WTC11 (cell line): ENCODE data around the gene MAGI2. TPM values are rescaled to one million over a fixed set of nuclear protein-coding genes. Genes with fewer than 3 reads are reported as not detected.

Experiments
- ATAC-seq: fragments of 200-7000 bp; cut with Tn5 transposase; 2 replicates; pipeline ENCODE4 v1.10.0; 2021; ENCODE audit warnings: mild to moderate bottlenecking, moderate library complexity
- CTCF ChIA-PET: fragments of 300-600 bp; sonication (Branson Sonifier 250); formaldehyde crosslinking; loops from one replicate; lab custom pipeline; 2021; ENCODE audit warnings: antibody characterized with exemption; lab: Charles Lee
- POLR2A ChIA-PET: fragments of 350-600 bp; sonication (Branson Sonifier 250); formaldehyde crosslinking; loops from one replicate; lab custom pipeline; 2021; ENCODE audit warnings: antibody characterized with exemption; lab: Charles Lee
- DNase-seq: peaks from one replicate; pipeline ENCODE4 v3.0.0; 2021; ENCODE audit warnings: low spot score
- H3K27ac Mint-ChIP-seq: 2 replicates; pipeline ENCODE4 v1.8.0; 2021; ENCODE audit warnings: mixed read lengths
- H3K27me3 Mint-ChIP-seq: 2 replicates; pipeline ENCODE4 v1.8.0; 2021; ENCODE audit warnings: low read depth, mild to moderate bottlenecking, moderate library complexity, mixed read lengths
- H3K36me3 Mint-ChIP-seq: 2 replicates; pipeline ENCODE4 v1.8.0; 2021; ENCODE audit warnings: mixed read lengths
- H3K4me1 Mint-ChIP-seq: 2 replicates; pipeline ENCODE4 v1.8.0; 2022; ENCODE audit warnings: mixed read lengths
- H3K4me3 Mint-ChIP-seq: 2 replicates; pipeline ENCODE4 v1.8.0; 2021; ENCODE audit warnings: mild to moderate bottlenecking, moderate library complexity, mixed read lengths
- H3K9me3 Mint-ChIP-seq: 2 replicates; pipeline ENCODE4 v1.8.0; 2021; ENCODE audit warnings: mixed read lengths
- EMX1 ChIP-seq: fragments of 250-450 bp; sonication (Bioruptor Pico); IDR thresholded peaks from 2 replicates; pipeline ENCODE4 v1.8.0; 2021; ENCODE audit warnings: mild to moderate bottlenecking
- ERG ChIP-seq: fragments of 250-450 bp; sonication (Bioruptor Pico); IDR thresholded peaks from 2 replicates; pipeline ENCODE4 v1.8.0; 2021; ENCODE audit warnings: mild to moderate bottlenecking
- FOXJ3 ChIP-seq: sonication (generic); formaldehyde crosslinking; IDR thresholded peaks from 2 replicates; pipeline ENCODE4 v1.9.0; 2021; ENCODE audit warnings: missing genetic modification reagents, mild to moderate bottlenecking, borderline replicate concordance
- GRHL2 ChIP-seq: fragments of 250-450 bp; sonication (Bioruptor Pico); IDR thresholded peaks from 2 replicates; pipeline ENCODE4 v1.8.0; 2022; ENCODE audit warnings: mild to moderate bottlenecking, moderate library complexity; ENCODE audit not compliant: insufficient replicate concordance, severe bottlenecking
- HMGA2 ChIP-seq: fragments of 250-450 bp; sonication (Bioruptor Pico); IDR thresholded peaks from 2 replicates; pipeline ENCODE4 v1.4.0; 2021; ENCODE audit warnings: mild to moderate bottlenecking, moderate library complexity
- JUN ChIP-seq: sonication (generic); formaldehyde crosslinking; IDR thresholded peaks from 2 replicates; pipeline ENCODE4 v1.8.0; 2023; ENCODE audit warnings: mild to moderate bottlenecking, missing genetic modification reagents
- MAX ChIP-seq: sonication (generic); formaldehyde crosslinking; IDR thresholded peaks from 2 replicates; pipeline ENCODE4 v1.8.0; 2022; ENCODE audit warnings: mild to moderate bottlenecking, missing genetic modification reagents
- NFE2L1 ChIP-seq: sonication (generic); formaldehyde crosslinking; IDR thresholded peaks from 2 replicates; pipeline ENCODE4 v1.8.1; 2023; ENCODE audit warnings: missing genetic modification reagents
- RELA ChIP-seq: sonication (generic); formaldehyde crosslinking; IDR thresholded peaks from 2 replicates; pipeline ENCODE4 v1.8.1; 2022; ENCODE audit warnings: missing genetic modification reagents, mild to moderate bottlenecking, borderline replicate concordance
- RORB ChIP-seq: fragments of 250-450 bp; sonication (Bioruptor Pico); IDR thresholded peaks from 2 replicates; pipeline ENCODE4 v1.9.0; 2021; ENCODE audit warnings: mild to moderate bottlenecking
- SP1 ChIP-seq: sonication (generic); formaldehyde crosslinking; conservative IDR thresholded peaks from 2 replicates; pipeline ENCODE4 v1.8.1; 2022; ENCODE audit warnings: missing genetic modification reagents
- ZNF317 ChIP-seq: sonication (generic); formaldehyde crosslinking; IDR thresholded peaks from 2 replicates; pipeline ENCODE4 v1.8.1; 2023; ENCODE audit warnings: low read depth, mild to moderate bottlenecking, moderate library complexity, missing genetic modification reagents, borderline replicate concordance
- ZNF425 ChIP-seq: fragments of 250-450 bp; sonication (Bioruptor Pico); conservative IDR thresholded peaks from 2 replicates; pipeline ENCODE4 v1.9.0; 2021; ENCODE audit warnings: mild to moderate bottlenecking
- ZNF532 ChIP-seq: fragments of 250-450 bp; sonication (Bioruptor Pico); IDR thresholded peaks from 2 replicates; pipeline ENCODE4 v1.9.0; 2021; ENCODE audit warnings: mild to moderate bottlenecking, borderline replicate concordance
- total RNA-seq: library from RNA; stranded (reverse); gene quantifications from 3 replicates; pipeline ENCODE4 v1.2.3, GENCODE V29; 2021
- TF ChIP-seq, protein P1 (sequence below): fragments of 250-450 bp; sonication (Bioruptor Pico); IDR thresholded peaks from 2 replicates; pipeline ENCODE4 v2.1.2; 2022; ENCODE audit warnings: mild to moderate bottlenecking, moderate library complexity
- TF ChIP-seq, protein P2 (sequence below): sonication (generic); formaldehyde crosslinking; IDR thresholded peaks from 2 replicates; pipeline ENCODE4 v1.8.1; 2022; ENCODE audit warnings: mild to moderate bottlenecking, missing genetic modification reagents, moderate library complexity, borderline replicate concordance

MAGI2 gene
- total RNA-seq, 1 experiment from 2014 or later = 26.6 TPM

DNA sequence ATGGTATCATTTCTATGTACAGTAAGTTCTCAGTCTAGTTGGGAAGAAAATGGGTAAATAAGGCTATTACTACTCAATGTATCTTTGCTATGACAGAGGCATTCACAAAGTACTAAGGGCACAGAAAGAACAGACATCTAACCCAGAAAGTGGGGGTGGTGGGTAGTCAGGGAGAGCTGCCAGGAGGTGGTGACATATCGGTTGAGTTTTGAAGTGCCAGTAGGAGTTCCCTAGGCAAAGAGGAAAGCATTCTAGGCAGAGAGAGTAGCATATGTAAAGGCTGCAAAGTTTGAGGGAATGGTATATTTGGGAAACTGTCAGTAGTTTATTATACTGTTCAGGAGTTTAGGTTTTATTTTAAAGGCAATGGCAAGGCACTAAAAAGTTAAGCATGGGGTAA, 1372.1 kb downstream of the MAGI2 start (continued):
- TF ChIP-seq ZNF532 (CRISPR knock-in tag) = no peak
- TF ChIP-seq, protein P1, sequence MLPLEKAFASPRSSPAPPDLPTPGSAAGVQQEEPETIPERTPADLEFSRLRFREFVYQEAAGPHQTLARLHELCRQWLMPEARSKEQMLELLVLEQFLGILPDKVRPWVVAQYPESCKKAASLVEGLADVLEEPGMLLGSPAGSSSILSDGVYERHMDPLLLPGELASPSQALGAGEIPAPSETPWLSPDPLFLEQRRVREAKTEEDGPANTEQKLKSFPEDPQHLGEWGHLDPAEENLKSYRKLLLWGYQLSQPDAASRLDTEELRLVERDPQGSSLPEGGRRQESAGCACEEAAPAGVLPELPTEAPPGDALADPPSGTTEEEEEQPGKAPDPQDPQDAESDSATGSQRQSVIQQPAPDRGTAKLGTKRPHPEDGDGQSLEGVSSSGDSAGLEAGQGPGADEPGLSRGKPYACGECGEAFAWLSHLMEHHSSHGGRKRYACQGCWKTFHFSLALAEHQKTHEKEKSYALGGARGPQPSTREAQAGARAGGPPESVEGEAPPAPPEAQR (CRISPR knock-in tag) = no peak
- TF ChIP-seq FOXJ3 (CRISPR knock-in tag) = no peak
- no peak for TF ChIP-seq RELA (CRISPR knock-in tag)
- TF ChIP-seq EMX1 (CRISPR knock-in tag) = no peak
- no peak for TF ChIP-seq MAX (CRISPR knock-in tag)
- no peak for TF ChIP-seq GRHL2

GRCh38 chr7:78080811-78081210, 1372.7 kb downstream of the MAGI2 start:
- Mint-ChIP-seq H3K4me1 (peaks cover 13% of the 10 kb centered on the region), H3K27ac (no peak overlapping the region), H3K27me3 (peaks cover 10% of the 10 kb centered on the region), H3K36me3 (0 out of 2 replicates have a peak, but pooled peaks cover 3% of the 10 kb centered on the region)
- DNase-seq = no peak
- TF ChIP-seq, protein P2, sequence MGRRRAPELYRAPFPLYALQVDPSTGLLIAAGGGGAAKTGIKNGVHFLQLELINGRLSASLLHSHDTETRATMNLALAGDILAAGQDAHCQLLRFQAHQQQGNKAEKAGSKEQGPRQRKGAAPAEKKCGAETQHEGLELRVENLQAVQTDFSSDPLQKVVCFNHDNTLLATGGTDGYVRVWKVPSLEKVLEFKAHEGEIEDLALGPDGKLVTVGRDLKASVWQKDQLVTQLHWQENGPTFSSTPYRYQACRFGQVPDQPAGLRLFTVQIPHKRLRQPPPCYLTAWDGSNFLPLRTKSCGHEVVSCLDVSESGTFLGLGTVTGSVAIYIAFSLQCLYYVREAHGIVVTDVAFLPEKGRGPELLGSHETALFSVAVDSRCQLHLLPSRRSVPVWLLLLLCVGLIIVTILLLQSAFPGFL (CRISPR knock-in tag) = no peak
- TF ChIP-seq NFE2L1 = no peak
- TF ChIP-seq ERG (CRISPR knock-in tag) = no peak
- no peak for TF ChIP-seq RORB (CRISPR knock-in tag)
- TF ChIP-seq GRHL2 = no peak
- TF ChIP-seq ZNF425 (CRISPR knock-in tag) = no peak
- no peak for TF ChIP-seq SP1
- no peak for TF ChIP-seq JUN (CRISPR knock-in tag)
- TF ChIP-seq ZNF317 (CRISPR knock-in tag) = no peak
- no peak for TF ChIP-seq HMGA2
- TF ChIP-seq, all 79 proteins: peak for 0
- H3K9me3 Mint-ChIP-seq = no peaks in the 10 kb centered on the region
- CTCF ChIA-PET = interaction anchor here (1.1 to 4.5 kb wide), 3 partner anchors 41 to 91 kb away, joined by 5 to 35 read pairs (median 8); no protein-coding TSS in a partner anchor
- POLR2A ChIA-PET = no interaction called here
- no peak for ATAC-seq
- H3K4me3 Mint-ChIP-seq = no peak overlapping the region
